PC-9 (cell line): ENCODE data around the gene ARHGAP18. TPM values are rescaled to one million over a fixed set of nuclear protein-coding genes. Genes with fewer than 3 reads are reported as not detected.

ENCODE experiments used
- BruUV-seq: library from RNA; stranded (reverse); fragments of 400-500 nt; replicated peaks from 2 replicates; lab custom pipeline; 2021; lab: Mats Ljungman, UMichigan
- CTCF ChIA-PET: fragments of 300-600 bp; sonication (Branson Sonifier 250); formaldehyde crosslinking; loops from one replicate; lab custom pipeline; 2022; ENCODE audit warnings: antibody characterized with exemption; lab: Charles Lee
- POLR2A ChIA-PET: fragments of 300-600 bp; sonication (Branson Sonifier 250); formaldehyde crosslinking; loops from one replicate; lab custom pipeline; 2022; ENCODE audit warnings: antibody characterized with exemption; ENCODE audit not compliant: unreplicated experiment; lab: Charles Lee
- DNase-seq, 2 experiments: peaks; one replicate each; pipeline versions ENCODE4 v3.0.0 to v3.0.0-alpha.2; 2015 to 2022; ENCODE audit warnings: mixed read lengths in 1 of 2
- H2AFZ ChIP-seq: fragments of 200-600 bp; sonication (generic); 2 replicates; pipeline ENCODE4 v1.8.1; 2017; ENCODE audit warnings: antibody characterized with exemption
- H3F3A ChIP-seq: fragments of 200-600 bp; sonication (generic); 2 replicates; pipeline ENCODE4 v1.8.1; 2017; ENCODE audit warnings: antibody characterized with exemption, mild to moderate bottlenecking, low read depth; ENCODE audit not compliant: insufficient read depth
- H3K27ac ChIP-seq: fragments of 200-600 bp; sonication (generic); 2 replicates; pipeline ENCODE4 v1.6.1; 2016; ENCODE audit warnings: mixed run types
- H3K27me3 ChIP-seq: fragments of 200-600 bp; sonication (generic); 2 replicates; pipeline ENCODE4 v1.6.1; 2016; ENCODE audit warnings: low read depth, mixed run types; ENCODE audit not compliant: insufficient read depth
- H3K36me3 ChIP-seq: fragments of 200-600 bp; sonication (generic); 2 replicates; pipeline ENCODE4 v1.6.1; 2016; ENCODE audit warnings: low read depth, mixed run types
- H3K4me1 ChIP-seq: fragments of 200-600 bp; sonication (generic); replicated peaks from 2 replicates; pipeline ENCODE4 v1.6.1; 2016; ENCODE audit warnings: mixed run types; ENCODE audit not compliant: insufficient read depth
- H3K4me2 ChIP-seq: fragments of 200-600 bp; sonication (generic); 2 replicates; pipeline ENCODE4 v1.6.1; 2017; ENCODE audit warnings: mixed run types
- H3K4me3 ChIP-seq: fragments of 200-600 bp; sonication (generic); 2 replicates; pipeline ENCODE4 v1.6.1; 2016; ENCODE audit warnings: mixed run types
- H3K79me2 ChIP-seq: fragments of 200-600 bp; sonication (generic); 2 replicates; pipeline ENCODE4 v1.6.1; 2017; ENCODE audit warnings: low read depth, mixed run types
- H3K9me2 ChIP-seq: fragments of 200-600 bp; sonication (generic); 2 replicates; pipeline ENCODE4 v1.8.1; 2017; ENCODE audit warnings: mild to moderate bottlenecking; ENCODE audit not compliant: insufficient read depth
- H3K9me3 ChIP-seq: fragments of 200-600 bp; sonication (generic); 2 replicates; pipeline ENCODE4 v1.8.1; 2016; ENCODE audit warnings: low read depth; ENCODE audit not compliant: insufficient read depth
- H4K20me1 ChIP-seq: fragments of 200-600 bp; sonication (generic); 2 replicates; pipeline ENCODE4 v1.8.1; 2017; ENCODE audit not compliant: insufficient read depth
- CTCF ChIP-seq: fragments of 200-600 bp; sonication (generic); conservative IDR thresholded peaks from 2 replicates; pipeline ENCODE4 v1.6.1; 2017; ENCODE audit warnings: mixed run types, antibody characterized with exemption, mild to moderate bottlenecking, moderate library complexity
- EZH2 ChIP-seq: fragments of 200-600 bp; sonication (generic); IDR thresholded peaks from 2 replicates; pipeline ENCODE4 v1.8.0; 2017; ENCODE audit warnings: antibody characterized with exemption, low read depth
- intact Hi-C: fragments of 100-400 bp; cut with micrococcal nuclease; formaldehyde crosslinking; loops from one replicate; pipeline ENCODE4 v1.10.0; 2022; ENCODE audit not compliant: unreplicated experiment
- total RNA-seq: library from RNA; stranded (reverse); gene quantifications from 2 replicates; pipeline ENCODE4 v1.2.3, GENCODE V29; 2021

Gene ARHGAP18
- total RNA-seq, 1 experiment from 2014 or later: 15.0 TPM

DNA sequence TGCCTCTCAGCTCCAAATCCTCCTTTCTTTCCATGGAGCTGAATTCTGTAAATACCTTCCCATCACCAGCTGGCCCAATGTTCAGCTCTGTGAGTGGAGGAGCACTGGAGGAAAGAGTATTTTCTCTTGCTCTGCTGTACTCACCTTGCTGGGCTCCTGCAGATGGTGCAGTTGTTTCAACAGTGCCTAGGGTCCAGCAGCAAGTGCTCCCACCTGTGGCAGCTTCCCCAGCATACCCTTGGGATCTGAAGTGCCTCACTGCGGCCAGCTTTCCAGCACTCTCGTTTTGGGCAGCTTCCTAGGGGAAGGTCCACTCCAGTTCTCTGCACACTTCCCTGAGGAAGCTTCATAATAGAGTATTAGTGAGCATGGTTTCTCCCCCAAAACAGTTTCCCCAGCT, 170.9 kb downstream of the ARHGAP18 start:
- Histone ChIP-seq H3K4me2 (no peak overlapping the region), H3K79me2 (no peaks in the 10 kb centered on the region), H3K4me3 (no peak overlapping the region), H3K4me1 (no peaks in the 10 kb centered on the region), H3K27me3 (no peaks in the 10 kb centered on the region), H2AFZ (no peak overlapping the region), H4K20me1 (no peaks in the 10 kb centered on the region), H3K36me3 (no peaks in the 10 kb centered on the region), H3K9me3 (no peaks in the 10 kb centered on the region), H3K27ac (no peak overlapping the region), H3K9me2 (no peaks in the 10 kb centered on the region), H3F3A (no peaks in the 10 kb centered on the region)
- intact Hi-C loops: no loop called here
- ChIA-PET POLR2A (no interaction called here), CTCF (no interaction called here)
- DNase-seq: no peak
- BruUV-seq: no TSS peak
- TF ChIP-seq EZH2: no peak
- no peak for TF ChIP-seq CTCF

- Histone ChIP-seq H2AFZ (no peak overlapping the region), H3K9me2 (no peaks in the 10 kb centered on the region), H3K4me3 (no peak overlapping the region), H3K4me1 (no peaks in the 10 kb centered on the region), H3K36me3 (no peaks in the 10 kb centered on the region), H3K4me2 (no peak overlapping the region), H3K79me2 (no peaks in the 10 kb centered on the region), H3K9me3 (no peaks in the 10 kb centered on the region), H4K20me1 (no peaks in the 10 kb centered on the region), H3K27me3 (no peaks in the 10 kb centered on the region), H3F3A (no peaks in the 10 kb centered on the region), H3K27ac (no peak overlapping the region)
- ChIA-PET CTCF (no interaction called here), POLR2A (no interaction called here)
- BruUV-seq: no TSS peak
- DNase-seq: no peak
- TF ChIP-seq CTCF (no peak), EZH2 (no peak)
- intact Hi-C loops: no loop called here
Observed at GRCh38 chr6:129536271-129536670, 173.7 kb downstream of the ARHGAP18 start.

GRCh38 chr6:129534926-129535325, 175.1 kb downstream of the ARHGAP18 start:
- POLR2A ChIA-PET: no interaction called here
- Histone ChIP-seq H3F3A (no peaks in the 10 kb centered on the region), H3K36me3 (no peaks in the 10 kb centered on the region), H3K4me3 (no peak overlapping the region), H3K9me3 (no peaks in the 10 kb centered on the region), H3K27ac (no peak overlapping the region), H3K4me1 (no peaks in the 10 kb centered on the region), H4K20me1 (no peaks in the 10 kb centered on the region), H3K9me2 (no peaks in the 10 kb centered on the region), H3K4me2 (no peak overlapping the region), H2AFZ (no peak overlapping the region), H3K27me3 (no peaks in the 10 kb centered on the region), H3K79me2 (no peaks in the 10 kb centered on the region)
- CTCF ChIA-PET: no interaction called here
- BruUV-seq: no TSS peak
- intact Hi-C loops: no loop called here
- TF ChIP-seq EZH2 (no peak), CTCF (no peak)
- no peak for DNase-seq

Other genes starting within 250 kb of the ARHGAP18 start
- gene TMEM244, start 151.1 kb upstream of the ARHGAP18 start, total RNA-seq: not detected in 2 replicates